Calu3 (cell line): ENCODE measurements around the gene DUSP19. TPM values are rescaled to one million over a fixed set of nuclear protein-coding genes. Genes with fewer than 3 reads are reported as not detected.

ENCODE experiments used
- BruUV-seq: library from RNA; stranded (reverse); fragments of 400-500 nt; replicated peaks from 2 replicates; lab custom pipeline; 2021; lab: Mats Ljungman, UMichigan
- CTCF ChIA-PET: fragments of 300-600 bp; sonication (Branson Sonifier 250); formaldehyde crosslinking; loops from one replicate; lab custom pipeline; 2022; ENCODE audit warnings: antibody characterized with exemption; lab: Charles Lee
- DNase-seq: peaks from one replicate; pipeline ENCODE4 v3.0.0; 2022
- H3K27ac Mint-ChIP-seq: one replicate; pipeline ENCODE4 v1.8.0; 2022; ENCODE audit warnings: mixed read lengths; ENCODE audit not compliant: unreplicated experiment
- H3K27me3 Mint-ChIP-seq: one replicate; pipeline ENCODE4 v1.8.0; 2022; ENCODE audit warnings: mixed read lengths; ENCODE audit not compliant: unreplicated experiment
- H3K36me3 Mint-ChIP-seq: one replicate; pipeline ENCODE4 v1.8.0; 2022; ENCODE audit warnings: mild to moderate bottlenecking, moderate library complexity, mixed read lengths; ENCODE audit not compliant: insufficient read depth, unreplicated experiment
- H3K4me1 Mint-ChIP-seq: one replicate; pipeline ENCODE4 v1.8.0; 2022; ENCODE audit warnings: mild to moderate bottlenecking, low read depth, mixed read lengths; ENCODE audit not compliant: unreplicated experiment
- H3K4me3 Mint-ChIP-seq: one replicate; pipeline ENCODE4 v1.8.0; 2022; ENCODE audit warnings: mild to moderate bottlenecking, low read depth, moderate library complexity, mixed read lengths; ENCODE audit not compliant: unreplicated experiment
- H3K9me3 Mint-ChIP-seq: one replicate; pipeline ENCODE4 v1.8.0; 2022; ENCODE audit warnings: low read depth, mixed read lengths; ENCODE audit not compliant: unreplicated experiment
- CTCF ChIP-seq: fragments of 200-600 bp; IDR thresholded peaks from one replicate; pipeline ENCODE4 v1.8.0; 2022; ENCODE audit warnings: antibody characterized with exemption; ENCODE audit not compliant: unreplicated experiment
- intact Hi-C: fragments of 100-400 bp; cut with micrococcal nuclease; formaldehyde crosslinking; loops from one replicate; pipeline ENCODE4 v1.10.0; 2022; ENCODE audit not compliant: unreplicated experiment
- total RNA-seq: library from RNA; stranded (reverse); gene quantifications from 2 replicates; pipeline ENCODE4 v1.2.3, GENCODE V29; 2022

Gene DUSP19
- total RNA-seq, 1 experiment from 2014 or later: 1.6 TPM

- Mint-ChIP-seq H3K4me1 (no peaks in the 10 kb centered on the region), H3K4me3 (no peak overlapping the region), H3K27me3 (no peaks in the 10 kb centered on the region), H3K27ac (no peak overlapping the region), H3K9me3 (peaks cover 6% of the 10 kb centered on the region), H3K36me3 (peaks cover 35% of the 10 kb centered on the region)
- intact Hi-C loops: no loop called here
- DNase-seq: no peak
- TF ChIP-seq CTCF: no peak
- CTCF ChIA-PET: interaction anchor here (0.6 to 1.2 kb wide), 2 partner anchors 8 to 13 kb away, joined by 5 to 8 read pairs; no protein-coding TSS in a partner anchor
- no TSS peak for BruUV-seq
These were observed 70.4 kb downstream of the DUSP19 start for GRCh38 chr2:183148955-183149354.

- no peaks in the 10 kb centered on the region for H3K4me1 Mint-ChIP-seq
- intact Hi-C loops: no loop called here
- DNase-seq: no peak
- BruUV-seq: no TSS peak
- H3K4me3 Mint-ChIP-seq: no peak overlapping the region
- CTCF ChIA-PET: interaction anchor here (0.6 to 1.2 kb wide), 2 partner anchors 9 to 12 kb away, joined by 5 to 8 read pairs; no protein-coding TSS in a partner anchor
- no peak overlapping the region for H3K27ac Mint-ChIP-seq
- H3K9me3 Mint-ChIP-seq: peaks cover 6% of the 10 kb centered on the region
- peaks cover 36% of the 10 kb centered on the region for H3K36me3 Mint-ChIP-seq
- no peaks in the 10 kb centered on the region for H3K27me3 Mint-ChIP-seq
- TF ChIP-seq CTCF: no peak
These were observed 70.9 kb downstream of the DUSP19 start for GRCh38 chr2:183149489-183149888.

Other genes starting within 250 kb of the DUSP19 start
- gene FRZB, start 212.1 kb upstream of the DUSP19 start, total RNA-seq: 0.20 and 0.21 TPM in 2 replicates
- gene NCKAP1, start 40.3 kb upstream of the DUSP19 start, total RNA-seq: 143 and 157 TPM in 2 replicates
- 35.9 and 38.5 TPM in 2 replicates for gene NUP35, start 45.7 kb downstream of the DUSP19 start, total RNA-seq